ENCODE results near the gene CENPW. TPM values are rescaled to one million over a fixed set of nuclear protein-coding genes. Genes with fewer than 3 reads are reported as not detected.

CENPW gene
- total and polyA plus RNA-seq, 4 donors, result 1.7 to 7.4 (median 4.4) TPM

GRCh38 chr6:126356526-126356925, 16.6 kb downstream of the CENPW start:
- Histone ChIP-seq H3K27ac (ENCODE audit: low read depth in 1 of 2, low read length in 2 of 2) (no peak overlapping the region), H3K9me3 (ENCODE audit: control insufficient read depth, low read length) (no peaks in the 10 kb centered on the region), H3K4me3 (ENCODE audit: low read length in 2 of 2) (no peak overlapping the region), H3K27me3 (ENCODE audit: control insufficient read depth in 1 of 2, insufficient read depth in 2 of 2, low read length in 1 of 2) (no peaks in the 10 kb centered on the region), H3K36me3 (ENCODE audit: control insufficient read depth in 1 of 2, insufficient read depth in 2 of 2, low read length in 1 of 2) (no peaks in the 10 kb centered on the region), H3K4me1 (ENCODE audit: control insufficient read depth in 1 of 2, insufficient read depth in 2 of 2, low read length in 2 of 2) (no peaks in the 10 kb centered on the region)
- ATAC-seq (ENCODE audit: low FRiP score), result no peak
- intact Hi-C loops (cut with DNase I), result no loop called here
- no peak for DNase-seq

- DNase-seq, result no peak
- Histone ChIP-seq H3K9me3 (ENCODE audit: control insufficient read depth, low read length) (no peaks in the 10 kb centered on the region), H3K27me3 (ENCODE audit: control insufficient read depth in 1 of 2, insufficient read depth in 2 of 2, low read length in 1 of 2) (no peaks in the 10 kb centered on the region), H3K4me3 (ENCODE audit: low read length in 2 of 2) (no peak overlapping the region), H3K27ac (ENCODE audit: low read depth in 1 of 2, low read length in 2 of 2) (no peak overlapping the region), H3K4me1 (ENCODE audit: control insufficient read depth in 1 of 2, insufficient read depth in 2 of 2, low read length in 2 of 2) (no peaks in the 10 kb centered on the region), H3K36me3 (ENCODE audit: control insufficient read depth in 1 of 2, insufficient read depth in 2 of 2, low read length in 1 of 2) (no peaks in the 10 kb centered on the region)
- intact Hi-C loops (cut with DNase I), result no loop called here
- WGBS, 2 donors, result 98 to 100% methylated on average over 1 of the region's 1 CpG
- ATAC-seq (ENCODE audit: low FRiP score), result no peak
Measured at GRCh38 chr6:126359936-126360537, 20.1 kb downstream of the CENPW start.

GRCh38 chr6:126361832-126362440, 22.0 kb downstream of the CENPW start:
- H3K27ac ChIP-seq (ENCODE audit: low read depth in 1 of 2, low read length in 2 of 2), result no peak overlapping the region
- intact Hi-C loops (cut with DNase I), result no loop called here
- H3K4me3 ChIP-seq (ENCODE audit: low read length in 2 of 2), result no peak overlapping the region
- ATAC-seq (ENCODE audit: low FRiP score) (no peak), DNase-seq (no peak)
- H3K36me3 ChIP-seq (ENCODE audit: control insufficient read depth in 1 of 2, insufficient read depth in 2 of 2, low read length in 1 of 2), result no peaks in the 10 kb centered on the region
- WGBS, 2 donors, result 88 to 92% methylated on average over 3 of the region's 3 CpGs
- H3K4me1 ChIP-seq (ENCODE audit: control insufficient read depth in 1 of 2, insufficient read depth in 2 of 2, low read length in 2 of 2), result no peaks in the 10 kb centered on the region
- no peaks in the 10 kb centered on the region for H3K27me3 ChIP-seq (ENCODE audit: control insufficient read depth in 1 of 2, insufficient read depth in 2 of 2, low read length in 1 of 2)
- H3K9me3 ChIP-seq (ENCODE audit: control insufficient read depth, low read length), result no peaks in the 10 kb centered on the region

- Histone ChIP-seq H3K9me3 (ENCODE audit: control insufficient read depth, low read length) (no peaks in the 10 kb centered on the region), H3K27ac (ENCODE audit: low read depth in 1 of 2, low read length in 2 of 2) (no peak overlapping the region), H3K36me3 (ENCODE audit: control insufficient read depth in 1 of 2, insufficient read depth in 2 of 2, low read length in 1 of 2) (no peaks in the 10 kb centered on the region), H3K27me3 (ENCODE audit: control insufficient read depth in 1 of 2, insufficient read depth in 2 of 2, low read length in 1 of 2) (no peaks in the 10 kb centered on the region), H3K4me3 (ENCODE audit: low read length in 2 of 2) (no peak overlapping the region), H3K4me1 (ENCODE audit: control insufficient read depth in 1 of 2, insufficient read depth in 2 of 2, low read length in 2 of 2) (no peaks in the 10 kb centered on the region)
- no peak for DNase-seq
- WGBS, 2 donors, result 91 to 92% methylated on average over 4 of the region's 4 CpGs
- ATAC-seq (ENCODE audit: low FRiP score), result no peak
- intact Hi-C loops (cut with DNase I), result no loop called here
Measured at GRCh38 chr6:126367849-126368248, 27.9 kb downstream of the CENPW start.

- peaks cover 4% of the 10 kb centered on the region for H3K9me3 ChIP-seq (ENCODE audit: control insufficient read depth, low read length)
- DNase-seq, result no peak
- no peak overlapping the region for H3K27ac ChIP-seq (ENCODE audit: low read depth in 1 of 2, low read length in 2 of 2)
- H3K4me1 ChIP-seq (ENCODE audit: control insufficient read depth in 1 of 2, insufficient read depth in 2 of 2, low read length in 2 of 2), result no peaks in the 10 kb centered on the region
- intact Hi-C loops (cut with DNase I), result no loop called here
- ATAC-seq (ENCODE audit: low FRiP score), result no peak
- no peak overlapping the region for H3K4me3 ChIP-seq (ENCODE audit: low read length in 2 of 2)
- WGBS, 2 donors, result 95 to 98% methylated on average over 2 of the region's 2 CpGs
- no peaks in the 10 kb centered on the region for H3K36me3 ChIP-seq (ENCODE audit: control insufficient read depth in 1 of 2, insufficient read depth in 2 of 2, low read length in 1 of 2)
- H3K27me3 ChIP-seq (ENCODE audit: control insufficient read depth in 1 of 2, insufficient read depth in 2 of 2, low read length in 1 of 2), result no peaks in the 10 kb centered on the region
Measured at GRCh38 chr6:126372626-126373025, 32.7 kb downstream of the CENPW start.

GRCh38 chr6:126373344-126373743, 33.4 kb downstream of the CENPW start:
- intact Hi-C loops (cut with DNase I), result no loop called here
- Histone ChIP-seq H3K27ac (ENCODE audit: low read depth in 1 of 2, low read length in 2 of 2) (no peak overlapping the region), H3K9me3 (ENCODE audit: control insufficient read depth, low read length) (peaks cover 4% of the 10 kb centered on the region), H3K4me1 (ENCODE audit: control insufficient read depth in 1 of 2, insufficient read depth in 2 of 2, low read length in 2 of 2) (no peaks in the 10 kb centered on the region), H3K36me3 (ENCODE audit: control insufficient read depth in 1 of 2, insufficient read depth in 2 of 2, low read length in 1 of 2) (no peaks in the 10 kb centered on the region), H3K4me3 (ENCODE audit: low read length in 2 of 2) (no peak overlapping the region), H3K27me3 (ENCODE audit: control insufficient read depth in 1 of 2, insufficient read depth in 2 of 2, low read length in 1 of 2) (no peaks in the 10 kb centered on the region)
- no peak for ATAC-seq (ENCODE audit: low FRiP score)
- 97 to 98% methylated on average over 4 of the region's 4 CpGs for WGBS, 2 donors
- DNase-seq, result no peak

GRCh38 chr6:126374372-126374771, 34.5 kb downstream of the CENPW start:
- no peak for ATAC-seq (ENCODE audit: low FRiP score)
- H3K4me1 ChIP-seq (ENCODE audit: control insufficient read depth in 1 of 2, insufficient read depth in 2 of 2, low read length in 2 of 2), result no peaks in the 10 kb centered on the region
- H3K27me3 ChIP-seq (ENCODE audit: control insufficient read depth in 1 of 2, insufficient read depth in 2 of 2, low read length in 1 of 2), result no peaks in the 10 kb centered on the region
- no peaks in the 10 kb centered on the region for H3K36me3 ChIP-seq (ENCODE audit: control insufficient read depth in 1 of 2, insufficient read depth in 2 of 2, low read length in 1 of 2)
- no peak overlapping the region for H3K27ac ChIP-seq (ENCODE audit: low read depth in 1 of 2, low read length in 2 of 2)
- intact Hi-C loops (cut with DNase I), result no loop called here
- WGBS, 2 donors, result 94 to 95% methylated on average over 1 of the region's 1 CpG
- DNase-seq, result no peak
- no peak overlapping the region for H3K4me3 ChIP-seq (ENCODE audit: low read length in 2 of 2)
- peaks cover 4% of the 10 kb centered on the region for H3K9me3 ChIP-seq (ENCODE audit: control insufficient read depth, low read length)

- WGBS, 2 donors, result 89 to 94% methylated on average over 2 of the region's 2 CpGs
- no peak overlapping the region for H3K27ac ChIP-seq (ENCODE audit: low read depth in 1 of 2, low read length in 2 of 2)
- H3K4me3 ChIP-seq (ENCODE audit: low read length in 2 of 2), result no peak overlapping the region
- peaks cover 0 to 2% of the 10 kb centered on the region in 2 donors for H3K27me3 ChIP-seq (ENCODE audit: control insufficient read depth in 1 of 2, insufficient read depth in 2 of 2, low read length in 1 of 2)
- ATAC-seq (ENCODE audit: low FRiP score) (no peak), DNase-seq (no peak)
- intact Hi-C loops (cut with DNase I), result no loop called here
- H3K9me3 ChIP-seq (ENCODE audit: control insufficient read depth, low read length), result peaks cover 6% of the 10 kb centered on the region
- no peaks in the 10 kb centered on the region for H3K4me1 ChIP-seq (ENCODE audit: control insufficient read depth in 1 of 2, insufficient read depth in 2 of 2, low read length in 2 of 2)
- H3K36me3 ChIP-seq (ENCODE audit: control insufficient read depth in 1 of 2, insufficient read depth in 2 of 2, low read length in 1 of 2), result no peaks in the 10 kb centered on the region
Measured at GRCh38 chr6:126376682-126377081, 36.8 kb downstream of the CENPW start.

- Histone ChIP-seq H3K27me3 (ENCODE audit: control insufficient read depth in 1 of 2, insufficient read depth in 2 of 2, low read length in 1 of 2) (peaks cover 0 to 2% of the 10 kb centered on the region in 2 donors), H3K4me3 (ENCODE audit: low read length in 2 of 2) (no peak overlapping the region), H3K27ac (ENCODE audit: low read depth in 1 of 2, low read length in 2 of 2) (no peak overlapping the region), H3K9me3 (ENCODE audit: control insufficient read depth, low read length) (peaks cover 6% of the 10 kb centered on the region), H3K4me1 (ENCODE audit: control insufficient read depth in 1 of 2, insufficient read depth in 2 of 2, low read length in 2 of 2) (no peaks in the 10 kb centered on the region), H3K36me3 (ENCODE audit: control insufficient read depth in 1 of 2, insufficient read depth in 2 of 2, low read length in 1 of 2) (no peaks in the 10 kb centered on the region)
- intact Hi-C loops (cut with DNase I), result no loop called here
- 69 to 76% methylated on average over 2 of the region's 2 CpGs for WGBS, 2 donors
- DNase-seq, result no peak
- ATAC-seq (ENCODE audit: low FRiP score), result no peak
Measured at GRCh38 chr6:126377594-126378153, 37.8 kb downstream of the CENPW start.

All from aorta (tissue), 5 donors.